ENCODE data around the gene TNFRSF1B.

TNFRSF1B gene

DNA sequence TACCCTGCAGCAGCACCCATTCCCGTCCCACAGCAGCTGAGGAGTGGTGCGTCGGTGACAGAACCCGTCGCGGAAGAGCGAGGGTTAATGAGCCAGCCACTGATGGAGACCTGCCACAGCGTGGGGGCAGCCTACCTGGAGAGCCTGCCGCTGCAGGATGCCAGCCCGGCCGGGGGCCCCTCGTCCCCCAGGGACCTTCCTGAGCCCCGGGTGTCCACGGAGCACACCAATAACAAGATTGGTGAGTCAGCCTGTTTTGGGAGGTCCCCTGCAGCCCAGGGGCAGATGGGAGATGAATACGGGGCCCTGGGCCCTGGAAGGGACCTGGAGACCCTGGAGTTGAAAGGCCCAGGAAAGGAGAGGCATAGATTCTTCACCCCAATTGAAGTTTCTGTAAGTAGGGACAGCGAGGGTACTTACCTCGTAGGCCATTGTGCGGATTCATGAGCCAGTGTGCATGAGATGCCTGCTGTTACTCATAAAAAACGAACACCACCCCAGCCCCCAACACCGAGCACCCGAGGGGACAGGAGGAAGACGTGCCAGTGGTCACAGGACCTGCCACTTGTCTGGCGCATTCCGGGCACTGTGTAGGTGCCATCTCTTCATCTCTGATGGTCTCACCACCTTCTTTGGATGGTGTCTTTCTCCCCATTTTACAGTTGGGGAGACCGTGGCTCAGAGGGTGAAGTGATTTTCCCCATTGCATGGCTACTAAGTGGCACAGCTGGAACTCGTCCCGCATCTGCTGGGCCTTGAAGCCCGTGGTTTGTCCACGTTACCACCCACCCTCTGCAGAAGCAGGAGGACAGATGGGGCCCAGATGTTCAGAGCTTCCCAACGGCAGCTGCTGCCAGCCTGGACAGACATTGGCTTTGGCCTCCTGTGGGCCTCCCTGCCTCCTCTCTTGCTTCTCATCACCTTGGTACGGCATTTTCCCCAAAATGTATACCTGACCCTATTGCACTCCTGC lies 28.3 kb upstream of the TNFRSF1B start:
- TF ChIP-seq FOXK2 (IDR thresholded peaks at IDR 0.05) (no peak), SP1 (IDR thresholded peaks at IDR 0.05) (no peak), HDGF (IDR thresholded peaks at IDR 0.05; ENCODE audit: borderline replicate concordance) (no peak), ARNT (IDR thresholded peaks at IDR 0.05) (no peak), LEF1 (IDR thresholded peaks at IDR 0.05; ENCODE audit: borderline replicate concordance) (no peak), SUZ12 (IDR thresholded peaks at IDR 0.05) (no peak), BHLHE40 (IDR thresholded peaks at IDR 0.05; ENCODE audit: borderline replicate concordance) (no peak), FOXM1 (IDR thresholded peaks at IDR 0.05; ENCODE audit: borderline replicate concordance) (no peak), ZNF384 (IDR thresholded peaks at IDR 0.05) (no peak), ELF4 (IDR thresholded peaks at IDR 0.05) (no peak)
- TF ChIP-seq, protein P1, sequence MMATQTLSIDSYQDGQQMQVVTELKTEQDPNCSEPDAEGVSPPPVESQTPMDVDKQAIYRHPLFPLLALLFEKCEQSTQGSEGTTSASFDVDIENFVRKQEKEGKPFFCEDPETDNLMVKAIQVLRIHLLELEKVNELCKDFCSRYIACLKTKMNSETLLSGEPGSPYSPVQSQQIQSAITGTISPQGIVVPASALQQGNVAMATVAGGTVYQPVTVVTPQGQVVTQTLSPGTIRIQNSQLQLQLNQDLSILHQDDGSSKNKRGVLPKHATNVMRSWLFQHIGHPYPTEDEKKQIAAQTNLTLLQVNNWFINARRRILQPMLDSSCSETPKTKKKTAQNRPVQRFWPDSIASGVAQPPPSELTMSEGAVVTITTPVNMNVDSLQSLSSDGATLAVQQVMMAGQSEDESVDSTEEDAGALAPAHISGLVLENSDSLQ (IDR thresholded peaks at IDR 0.05) = no peak
- no peak for DNase-seq (ENCODE audit: extremely low spot score)
- POLR2A ChIA-PET = interaction anchor here (0.8 kb wide), 1 partner anchor 229 kb away, joined by 3 read pairs; no protein-coding TSS in a partner anchor
- CTCF ChIA-PET = interaction anchor here (0.6 to 2.7 kb wide), 2 partner anchors 14 to 605 kb away, joined by 3 to 14 read pairs; no protein-coding TSS in a partner anchor

DNA sequence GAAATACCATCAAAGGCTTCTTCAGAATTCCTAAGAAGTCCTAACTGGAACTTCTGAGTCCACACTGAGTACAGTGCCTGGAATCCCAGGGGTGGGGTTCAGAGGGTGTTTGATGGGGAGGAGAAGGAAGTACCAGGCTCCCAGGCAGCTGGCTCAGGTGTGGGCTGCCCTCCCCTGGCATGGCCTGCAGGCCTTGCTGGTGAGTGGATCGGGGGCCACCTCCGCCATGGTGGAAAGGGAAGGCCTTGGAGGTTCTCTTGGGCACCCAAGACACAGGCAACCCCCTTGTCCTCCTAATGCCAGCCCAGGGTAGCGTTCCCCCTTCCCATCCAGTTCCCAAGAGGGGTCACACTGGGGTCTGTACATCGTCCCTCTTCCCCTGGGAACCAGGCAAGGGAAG lies 26.8 kb upstream of the TNFRSF1B start:
- TF ChIP-seq CTBP1 (IDR thresholded peaks at IDR 0.05; ENCODE audit: borderline replicate concordance) (no peak), NFRKB (IDR thresholded peaks at IDR 0.05) (no peak), LEF1 (IDR thresholded peaks at IDR 0.05; ENCODE audit: borderline replicate concordance) (no peak)
- CTCF ChIA-PET = interaction anchor here (2.7 kb wide), 1 partner anchor 15 kb away, joined by 14 read pairs; no protein-coding TSS in a partner anchor
- POLR2A ChIA-PET = no interaction called here
- DNase-seq (ENCODE audit: extremely low spot score) = no peak

DNA sequence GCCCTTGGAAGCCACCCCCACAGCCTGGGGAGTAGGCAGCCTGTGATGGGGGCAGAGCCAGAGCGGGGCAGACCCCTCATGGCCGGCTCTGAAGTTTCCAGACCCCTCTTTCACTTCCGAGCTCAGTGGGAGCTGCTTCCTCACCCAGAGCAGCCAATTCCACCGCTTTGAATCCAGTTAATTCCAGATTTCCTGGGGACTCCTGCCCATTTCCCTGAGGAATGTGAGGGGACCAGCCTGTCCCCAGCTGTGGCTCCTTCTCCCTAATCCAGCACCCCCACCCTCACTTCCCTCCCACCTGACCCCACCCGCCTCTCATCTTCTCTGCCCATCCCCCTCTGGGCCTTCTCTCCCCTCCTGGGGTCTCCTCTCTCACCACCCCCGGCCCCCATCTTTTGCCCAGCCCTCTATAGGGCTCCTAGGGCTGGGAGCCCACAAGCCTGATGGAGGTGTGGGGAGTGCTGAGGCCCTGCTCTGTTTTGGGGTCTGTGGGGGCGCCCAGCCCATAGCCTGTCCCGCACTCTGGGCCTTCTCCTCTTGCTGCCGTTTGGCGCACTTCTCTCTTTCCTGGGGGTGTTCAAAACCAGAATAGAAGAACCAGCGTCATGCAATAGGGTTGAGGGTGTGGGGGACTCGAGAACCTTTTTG lies 26.2 kb upstream of the TNFRSF1B start:
- POLR2A ChIA-PET = no interaction called here
- TF ChIP-seq LEF1 (IDR thresholded peaks at IDR 0.05; ENCODE audit: borderline replicate concordance) (no peak), SUZ12 (IDR thresholded peaks at IDR 0.05) (no peak), ZNF384 (IDR thresholded peaks at IDR 0.05) (no peak), TARDBP (IDR thresholded peaks at IDR 0.05) (no peak), ELF4 (IDR thresholded peaks at IDR 0.05) (no peak), HDGF (IDR thresholded peaks at IDR 0.05; ENCODE audit: borderline replicate concordance) (no peak), FOXK2 (IDR thresholded peaks at IDR 0.05) (no peak), NFRKB (IDR thresholded peaks at IDR 0.05) (no peak), CTBP1 (IDR thresholded peaks at IDR 0.05; ENCODE audit: borderline replicate concordance) (no peak), SP1 (IDR thresholded peaks at IDR 0.05) (no peak), FOXA1 (IDR thresholded peaks at IDR 0.05) (no peak), L3MBTL2 (conservative IDR thresholded peaks at IDR 0.05) (no peak), ARNT (IDR thresholded peaks at IDR 0.05) (no peak), BHLHE40 (IDR thresholded peaks at IDR 0.05; ENCODE audit: borderline replicate concordance) (no peak), FOXM1 (IDR thresholded peaks at IDR 0.05; ENCODE audit: borderline replicate concordance) (no peak)
- TF ChIP-seq, protein P1 (IDR thresholded peaks at IDR 0.05) = no peak
- CTCF ChIA-PET = interaction anchor here (0.6 to 2.7 kb wide), 2 partner anchors 16 to 813 kb away, joined by 3 to 14 read pairs; no protein-coding TSS in a partner anchor
- DNase-seq (ENCODE audit: extremely low spot score) = no peak

DNA sequence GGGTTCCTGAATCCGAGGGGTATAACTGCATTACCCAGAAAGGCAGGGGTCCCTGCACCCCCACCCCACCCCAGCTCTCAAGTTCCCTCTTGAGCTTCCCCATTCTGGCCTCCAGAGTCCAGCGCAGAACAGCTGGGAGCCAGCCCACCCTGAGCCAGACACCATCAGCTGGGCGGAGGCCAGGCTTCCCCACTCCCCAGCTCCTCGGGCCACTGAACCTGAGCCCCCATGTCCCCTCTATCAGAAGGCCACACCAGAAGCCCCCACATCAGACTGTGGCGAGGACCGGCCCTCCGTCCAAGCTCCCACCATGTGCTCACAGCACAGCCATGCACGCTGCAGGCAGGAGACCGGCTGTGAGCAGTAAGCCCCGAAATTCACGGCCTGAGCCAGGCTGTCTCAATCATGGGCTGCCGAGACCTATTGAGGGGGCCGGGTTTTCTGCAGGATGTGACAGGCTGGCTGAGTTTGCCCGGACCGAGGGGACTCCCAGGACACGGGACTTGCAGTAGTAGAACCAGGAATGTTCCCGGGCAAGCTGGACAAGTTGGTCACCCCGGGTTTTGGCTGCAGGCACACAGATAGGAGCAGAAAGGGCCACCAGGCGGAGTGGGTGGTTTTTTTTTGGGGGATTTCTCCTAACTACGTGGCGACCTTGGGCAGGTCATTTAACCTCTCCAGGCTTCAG lies 25.5 kb upstream of the TNFRSF1B start:
- DNase-seq (ENCODE audit: extremely low spot score) = no peak
- CTCF ChIA-PET = interaction anchor here (2.7 kb wide), 1 partner anchor 16 kb away, joined by 14 read pairs; no protein-coding TSS in a partner anchor
- no peak for TF ChIP-seq FOXK2 (IDR thresholded peaks at IDR 0.05)
- TF ChIP-seq ARNT (IDR thresholded peaks at IDR 0.05) = no peak
- no peak for TF ChIP-seq SP1 (IDR thresholded peaks at IDR 0.05)
- TF ChIP-seq CTBP1 (IDR thresholded peaks at IDR 0.05; ENCODE audit: borderline replicate concordance) = no peak
- TF ChIP-seq HDGF (IDR thresholded peaks at IDR 0.05; ENCODE audit: borderline replicate concordance) = no peak
- no peak for TF ChIP-seq TARDBP (IDR thresholded peaks at IDR 0.05)
- TF ChIP-seq NFRKB (IDR thresholded peaks at IDR 0.05) = no peak
- TF ChIP-seq FOXM1 (IDR thresholded peaks at IDR 0.05; ENCODE audit: borderline replicate concordance) = no peak
- TF ChIP-seq BHLHE40 (IDR thresholded peaks at IDR 0.05; ENCODE audit: borderline replicate concordance) = no peak
- TF ChIP-seq SUZ12 (IDR thresholded peaks at IDR 0.05) = no peak
- POLR2A ChIA-PET = no interaction called here

DNA sequence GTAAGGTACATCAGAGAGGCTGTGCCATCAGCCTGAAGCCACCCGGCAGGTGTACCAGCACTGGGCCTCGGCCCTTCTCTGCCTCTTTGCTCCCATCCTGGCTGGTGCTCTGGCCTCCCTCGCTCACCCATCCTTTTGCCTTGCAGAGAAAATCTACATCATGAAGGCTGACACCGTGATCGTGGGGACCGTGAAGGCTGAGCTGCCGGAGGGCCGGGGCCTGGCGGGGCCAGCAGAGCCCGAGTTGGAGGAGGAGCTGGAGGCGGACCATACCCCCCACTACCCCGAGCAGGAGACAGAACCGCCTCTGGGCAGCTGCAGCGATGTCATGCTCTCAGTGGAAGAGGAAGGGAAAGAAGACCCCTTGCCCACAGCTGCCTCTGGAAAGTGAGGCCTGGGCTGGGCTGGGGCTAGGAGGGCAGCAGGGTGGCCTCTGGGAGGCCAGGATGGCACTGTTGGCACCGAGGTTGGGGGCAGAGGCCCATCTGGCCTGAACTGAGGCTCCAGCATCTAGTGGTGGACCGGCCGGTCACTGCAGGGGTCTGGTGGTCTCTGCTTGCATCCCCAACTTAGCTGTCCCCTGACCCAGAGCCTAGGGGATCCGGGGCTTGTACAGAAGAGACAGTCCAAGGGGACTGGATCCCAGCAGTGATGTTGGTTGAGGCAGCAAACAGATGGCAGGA lies 24.5 kb upstream of the TNFRSF1B start:
- POLR2A ChIA-PET = no interaction called here
- TF ChIP-seq, protein P1 (IDR thresholded peaks at IDR 0.05) = no peak
- no peak for TF ChIP-seq TARDBP (IDR thresholded peaks at IDR 0.05)
- no peak for TF ChIP-seq FOXA1 (IDR thresholded peaks at IDR 0.05)
- TF ChIP-seq BHLHE40 (IDR thresholded peaks at IDR 0.05; ENCODE audit: borderline replicate concordance) = no peak
- no peak for TF ChIP-seq SUZ12 (IDR thresholded peaks at IDR 0.05)
- TF ChIP-seq FOXM1 (IDR thresholded peaks at IDR 0.05; ENCODE audit: borderline replicate concordance) = no peak
- TF ChIP-seq CTBP1 (IDR thresholded peaks at IDR 0.05; ENCODE audit: borderline replicate concordance) = no peak
- TF ChIP-seq ZNF384 (IDR thresholded peaks at IDR 0.05) = no peak
- no peak for TF ChIP-seq HDGF (IDR thresholded peaks at IDR 0.05; ENCODE audit: borderline replicate concordance)
- TF ChIP-seq ARNT (IDR thresholded peaks at IDR 0.05) = no peak
- TF ChIP-seq ELF4 (IDR thresholded peaks at IDR 0.05) = no peak
- TF ChIP-seq FOXK2 (IDR thresholded peaks at IDR 0.05) = no peak
- TF ChIP-seq NFRKB (IDR thresholded peaks at IDR 0.05) = no peak
- no peak for TF ChIP-seq SP1 (IDR thresholded peaks at IDR 0.05)
- no peak for TF ChIP-seq LEF1 (IDR thresholded peaks at IDR 0.05; ENCODE audit: borderline replicate concordance)
- TF ChIP-seq L3MBTL2 (conservative IDR thresholded peaks at IDR 0.05) = no peak
- CTCF ChIA-PET = no interaction called here
- DNase-seq (ENCODE audit: extremely low spot score) = no peak
